GM12878 (cell line): ENCODE measurements around the gene YY1. TPM values are rescaled to one million over a fixed set of nuclear protein-coding genes. Genes with fewer than 3 reads are reported as not detected.

Source experiments
- ATAC-seq: fragments of 200-7000 bp; cut with Tn5 transposase; 3 replicates; pipeline ENCODE4 v1.9.1; 2020; ENCODE audit warnings: mild to moderate bottlenecking, moderate library complexity
- BruUV-seq: library from RNA; stranded (reverse); fragments of 400-500 nt; replicated peaks from 2 replicates; lab custom pipeline; 2021; lab: Mats Ljungman, UMichigan
- CTCF ChIA-PET: fragments of 300-600 bp; sonication (Branson Sonifier 250); formaldehyde crosslinking; extraction: SDS; loops from one replicate; lab custom pipeline; 2021; ENCODE audit warnings: inconsistent platforms; lab: Yijun Ruan, JAX
- POLR2A ChIA-PET: fragments of 350-600 bp; formaldehyde crosslinking; extraction: SDS; loops from one replicate; lab custom pipeline; 2021; ENCODE audit warnings: inconsistent platforms; lab: Charles Lee
- RAD21 ChIA-PET: fragments of 300-600 bp; sonication (Branson Sonifier 250); formaldehyde crosslinking; loops from one replicate; lab custom pipeline; 2023; ENCODE audit warnings: antibody characterized with exemption; ENCODE audit not compliant: unreplicated experiment; lab: Charles Lee
- SMC1A ChIA-PET: fragments of 300-600 bp; sonication (Branson Sonifier 250); formaldehyde crosslinking; loops from one replicate; lab custom pipeline; 2023; ENCODE audit not compliant: unreplicated experiment, uncharacterized antibody; lab: Charles Lee
- DNase-seq: peaks from one replicate; pipeline ENCODE4 v3.0.0-alpha.2; 2011; ENCODE audit warnings: low read depth, low spot score
- FAIRE-seq: peaks from 3 replicates; lab custom pipeline; 2011; peaks lifted over from hg19 to GRCh38; lab: Jason Lieb, UNC
- H2AFZ ChIP-seq: 2 replicates; pipeline ENCODE4 v1.6.0; 2011; ENCODE audit warnings: low read depth, low read length, control low read depth; ENCODE audit not compliant: control insufficient read depth
- H3K27ac ChIP-seq: 2 replicates; pipeline ENCODE4 v1.5.1; 2011; ENCODE audit warnings: control low read depth; ENCODE audit not compliant: control insufficient read depth, insufficient read depth
- H3K27me3 ChIP-seq, 2 experiments: replicated peaks in 1 of 2; 2 replicates each; pipeline versions ENCODE4 v1.6.0 to v1.6.1; 2011; ENCODE audit warnings: low read length in 1 of 2; ENCODE audit not compliant: control insufficient read depth in 2 of 2, insufficient read depth in 2 of 2
- H3K36me3 ChIP-seq, 2 experiments: 2 replicates each; pipeline ENCODE4 v1.5.1; 2011; ENCODE audit warnings: low read length in 1 of 2; ENCODE audit not compliant: control insufficient read depth in 2 of 2, insufficient read depth in 2 of 2
- H3K4me1 ChIP-seq: 2 replicates; pipeline ENCODE4 v1.6.1; 2011; ENCODE audit warnings: mild to moderate bottlenecking, low read length, moderate library complexity, mixed read lengths; ENCODE audit not compliant: control insufficient read depth, insufficient read depth
- H3K4me2 ChIP-seq: 2 replicates; pipeline ENCODE4 v1.6.0; 2011; ENCODE audit warnings: control low read depth; ENCODE audit not compliant: control insufficient read depth, insufficient read depth
- H3K4me3 ChIP-seq: fragments of 200-600 bp; sonication (generic); 2 replicates; pipeline ENCODE4 v1.5.1; 2016
- H3K79me2 ChIP-seq: 2 replicates; pipeline ENCODE4 v1.6.0; 2011; ENCODE audit warnings: low read length; ENCODE audit not compliant: control insufficient read depth, insufficient read depth
- H3K9ac ChIP-seq: 2 replicates; pipeline ENCODE4 v1.8.0; 2011; ENCODE audit warnings: low read length, control low read depth, mixed read lengths; ENCODE audit not compliant: control insufficient read depth, insufficient read depth
- H3K9me3 ChIP-seq: replicated peaks from 3 replicates; pipeline ENCODE4 v1.5.1; 2011; ENCODE audit warnings: mild to moderate bottlenecking, low read length; ENCODE audit not compliant: control insufficient read depth, insufficient read depth
- H4K20me1 ChIP-seq: 2 replicates; pipeline ENCODE4 v1.6.0; 2011; ENCODE audit not compliant: control insufficient read depth, insufficient read depth
- FOS ChIP-seq: IDR thresholded peaks from 3 replicates; pipeline ENCODE4 v1.6.1; 2011; ENCODE audit warnings: borderline replicate concordance; ENCODE audit not compliant: insufficient read length; ENCODE audit errors: extremely low read depth
- MTA2 ChIP-seq: fragments of 450-650 bp; IDR thresholded peaks from 2 replicates; pipeline ENCODE4 v1.6.1; 2016; ENCODE audit warnings: low read depth, mild to moderate bottlenecking, moderate library complexity
- NBN ChIP-seq: fragments of 450-650 bp; IDR thresholded peaks from 2 replicates; pipeline ENCODE4 v1.6.1; 2016
- PAX8 ChIP-seq: fragments of 450-650 bp; IDR thresholded peaks from 2 replicates; pipeline ENCODE4 v1.6.1; 2017; ENCODE audit warnings: mild to moderate bottlenecking, moderate library complexity
- ZNF24 ChIP-seq: fragments of 450-650 bp; IDR thresholded peaks from 2 replicates; pipeline ENCODE4 v1.6.1; 2017; ENCODE audit warnings: antibody characterized with exemption, mild to moderate bottlenecking
- ZNF274 ChIP-seq: IDR thresholded peaks from one replicate; pipeline ENCODE4 v1.8.0; 2011; ENCODE audit not compliant: insufficient read length, insufficient read depth
- WGBS: methylation state at CpG from one replicate; pipeline ENCODE4 v1.1.6; 2016; ENCODE audit warnings: low lambda C conversion rate; ENCODE audit not compliant: insufficient replicate concordance, insufficient coverage; ENCODE audit errors: missing lambda C conversion rate; 5-methylcytosine and 5-hydroxymethylcytosine counted together
- in situ Hi-C: fragments of 300-500 bp; cut with MboI; formaldehyde crosslinking; loops from 9 replicates; pipeline ENCODE4 v1.14.3; 2018; ENCODE audit warnings: mixed read lengths
- intact Hi-C: fragments of 100-400 bp; cut with micrococcal nuclease; formaldehyde crosslinking; loops from one replicate; pipeline ENCODE4 v1.14.2; 2022; ENCODE audit not compliant: unreplicated experiment
- polyA plus RNA-seq, 11 experiments: library from polyadenylated mRNA; depleted of rRNA in 4 of 11; unstranded in 6 of 11; stranded (reverse) in 5 of 11; fragments of >200 nt; fragmentation: Nextera tagmentation in 4 of 11; fragmentation: Illumina TruSeq in 1 of 11; extraction: Ambion mirVana in 4 of 11; extraction: Trizol in 1 of 11; gene quantifications; 1 replicate in 1 of 11; 2 replicates in 10 of 11; pipeline versions ENCODE4 v1.2.1 to v1.2.3, GENCODE V29; 2011 to 2016; ENCODE audit warnings: inconsistent platforms in 2 of 11, missing spikeins in 2 of 11, low read depth in 1 of 11
- total RNA-seq, 4 experiments: library from RNA; depleted of rRNA in 3 of 4; stranded (reverse); fragments of >200 nt in 3 of 4; fragmentation: Illumina TruSeq in 1 of 4; extraction: Trizol in 1 of 4; gene quantifications; 2 replicates each; pipeline versions ENCODE4 v1.2.1 to v1.2.3, GENCODE V29; 2013 to 2021
- TF ChIP-seq, protein P1 (sequence below): IDR thresholded peaks from 2 replicates; pipeline ENCODE4 v1.6.1; 2011; ENCODE audit warnings: low read depth, mild to moderate bottlenecking, low read length, moderate library complexity, borderline replicate concordance; ENCODE audit errors: extremely low read depth
- TF ChIP-seq, protein P2 (sequence below): fragments of 450-650 bp; IDR thresholded peaks from 2 replicates; pipeline ENCODE4 v1.6.1; 2016; ENCODE audit warnings: mild to moderate bottlenecking, moderate library complexity, borderline replicate concordance
- TF ChIP-seq, protein P3 (sequence below): IDR thresholded peaks from 2 replicates; pipeline ENCODE4 v1.6.1; 2012; ENCODE audit warnings: mild to moderate bottlenecking, low read depth, low read length
- TF ChIP-seq, protein P4 (sequence below): fragments of 450-650 bp; IDR thresholded peaks from 2 replicates; pipeline ENCODE4 v1.6.1; 2017; ENCODE audit warnings: mild to moderate bottlenecking, moderate library complexity

The YY1 gene
- total and polyA plus RNA-seq, 10 of the 15 experiments (the other 5 are each of a cell fraction or from before 2014, with no cell fraction given): 23.7 to 74.0 (median 39.9) TPM

DNA sequence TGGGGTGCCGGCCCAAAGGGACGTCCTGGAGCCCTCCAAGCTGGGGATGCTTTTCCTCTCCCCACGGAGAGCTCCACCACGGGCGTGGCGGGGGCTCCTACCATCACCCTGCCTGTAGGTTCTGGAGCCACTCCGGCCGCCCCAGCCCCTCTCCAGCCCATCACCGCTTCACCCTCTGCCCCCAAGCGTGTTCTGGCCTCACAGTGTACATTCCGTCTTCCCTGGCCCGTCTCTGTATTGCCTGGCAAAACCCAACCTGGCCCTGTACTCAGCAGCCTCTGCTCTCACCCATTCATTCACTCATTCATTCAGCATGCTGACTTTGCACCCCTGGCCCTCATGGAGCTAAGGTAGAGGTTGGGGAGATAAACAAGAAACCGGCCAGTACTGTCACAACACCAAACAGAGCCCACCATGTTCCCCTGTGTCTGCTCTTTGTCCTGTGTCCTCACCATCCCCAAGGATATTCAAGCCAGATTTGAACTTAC is 47.0 kb downstream of the YY1 start:
- DNase-seq (no peak), ATAC-seq (no peak)
- BruUV-seq: no TSS peak
- intact Hi-C loops: loop anchor here (1.0 kb wide), 1 partner anchor 90 kb away; the partner anchor contains the start of gene WDR25
- Histone ChIP-seq H3K4me1 (no peaks in the 10 kb centered on the region), H3K9ac (peak overlapping the region; percentile 80; the same call in 1 of the 2 replicates), H3K4me3 (peak overlapping the region; percentile 84; the same call in 1 of the 2 replicates), H3K27me3 (no peaks in the 10 kb centered on the region), H3K4me2 (peak overlapping the region; percentile 74; the same call in 1 of the 2 replicates), H3K36me3 (peaks cover 0 to 6% of the 10 kb centered on the region in 2 experiments; a peak in 2 of 4 replicates)
- RAD21 ChIA-PET: interaction anchor here (0.9 to 1.0 kb wide), 2 partner anchors 8 to 45 kb away, joined by 3 to 4 read pairs; no protein-coding TSS in a partner anchor
- CTCF ChIA-PET: interaction anchor here (0.6 to 5.3 kb wide), 19 partner anchors 10 to 98 kb away, joined by 3 to 50 read pairs (median 4); partner anchors contain the start of gene WDR25
- WGBS: 54% methylated on average over 8 of the region's 13 CpGs
- POLR2A ChIA-PET: interaction anchor here (0.8 kb wide), 1 partner anchor 8 kb away, joined by 3 read pairs; no protein-coding TSS in a partner anchor
- SMC1A ChIA-PET: interaction anchor here (0.7 to 2.8 kb wide), 4 partner anchors 75 to 91 kb away, joined by 3 to 11 read pairs (median 4); a partner anchor contains a TSS
- TF ChIP-seq FOS (no peak), PAX8 (no peak), ZNF274 (no peak), MTA2 (no peak), NBN (0 out of 2 replicates have a peak, but pooled peaks have one; percentile 8), ZNF24 (peak; percentile 39; the same call in 1 of the 2 replicates)
- TF ChIP-seq, protein P1, sequence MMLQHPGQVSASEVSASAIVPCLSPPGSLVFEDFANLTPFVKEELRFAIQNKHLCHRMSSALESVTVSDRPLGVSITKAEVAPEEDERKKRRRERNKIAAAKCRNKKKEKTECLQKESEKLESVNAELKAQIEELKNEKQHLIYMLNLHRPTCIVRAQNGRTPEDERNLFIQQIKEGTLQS: no peak
- TF ChIP-seq, protein P2, sequence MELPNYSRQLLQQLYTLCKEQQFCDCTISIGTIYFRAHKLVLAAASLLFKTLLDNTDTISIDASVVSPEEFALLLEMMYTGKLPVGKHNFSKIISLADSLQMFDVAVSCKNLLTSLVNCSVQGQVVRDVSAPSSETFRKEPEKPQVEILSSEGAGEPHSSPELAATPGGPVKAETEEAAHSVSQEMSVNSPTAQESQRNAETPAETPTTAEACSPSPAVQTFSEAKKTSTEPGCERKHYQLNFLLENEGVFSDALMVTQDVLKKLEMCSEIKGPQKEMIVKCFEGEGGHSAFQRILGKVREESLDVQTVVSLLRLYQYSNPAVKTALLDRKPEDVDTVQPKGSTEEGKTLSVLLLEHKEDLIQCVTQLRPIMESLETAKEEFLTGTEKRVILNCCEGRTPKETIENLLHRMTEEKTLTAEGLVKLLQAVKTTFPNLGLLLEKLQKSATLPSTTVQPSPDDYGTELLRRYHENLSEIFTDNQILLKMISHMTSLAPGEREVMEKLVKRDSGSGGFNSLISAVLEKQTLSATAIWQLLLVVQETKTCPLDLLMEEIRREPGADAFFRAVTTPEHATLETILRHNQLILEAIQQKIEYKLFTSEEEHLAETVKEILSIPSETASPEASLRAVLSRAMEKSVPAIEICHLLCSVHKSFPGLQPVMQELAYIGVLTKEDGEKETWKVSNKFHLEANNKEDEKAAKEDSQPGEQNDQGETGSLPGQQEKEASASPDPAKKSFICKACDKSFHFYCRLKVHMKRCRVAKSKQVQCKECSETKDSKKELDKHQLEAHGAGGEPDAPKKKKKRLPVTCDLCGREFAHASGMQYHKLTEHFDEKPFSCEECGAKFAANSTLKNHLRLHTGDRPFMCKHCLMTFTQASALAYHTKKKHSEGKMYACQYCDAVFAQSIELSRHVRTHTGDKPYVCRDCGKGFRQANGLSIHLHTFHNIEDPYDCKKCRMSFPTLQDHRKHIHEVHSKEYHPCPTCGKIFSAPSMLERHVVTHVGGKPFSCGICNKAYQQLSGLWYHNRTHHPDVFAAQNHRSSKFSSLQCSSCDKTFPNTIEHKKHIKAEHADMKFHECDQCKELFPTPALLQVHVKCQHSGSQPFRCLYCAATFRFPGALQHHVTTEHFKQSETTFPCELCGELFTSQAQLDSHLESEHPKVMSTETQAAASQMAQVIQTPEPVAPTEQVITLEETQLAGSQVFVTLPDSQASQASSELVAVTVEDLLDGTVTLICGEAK: no peak
- TF ChIP-seq, protein P3, sequence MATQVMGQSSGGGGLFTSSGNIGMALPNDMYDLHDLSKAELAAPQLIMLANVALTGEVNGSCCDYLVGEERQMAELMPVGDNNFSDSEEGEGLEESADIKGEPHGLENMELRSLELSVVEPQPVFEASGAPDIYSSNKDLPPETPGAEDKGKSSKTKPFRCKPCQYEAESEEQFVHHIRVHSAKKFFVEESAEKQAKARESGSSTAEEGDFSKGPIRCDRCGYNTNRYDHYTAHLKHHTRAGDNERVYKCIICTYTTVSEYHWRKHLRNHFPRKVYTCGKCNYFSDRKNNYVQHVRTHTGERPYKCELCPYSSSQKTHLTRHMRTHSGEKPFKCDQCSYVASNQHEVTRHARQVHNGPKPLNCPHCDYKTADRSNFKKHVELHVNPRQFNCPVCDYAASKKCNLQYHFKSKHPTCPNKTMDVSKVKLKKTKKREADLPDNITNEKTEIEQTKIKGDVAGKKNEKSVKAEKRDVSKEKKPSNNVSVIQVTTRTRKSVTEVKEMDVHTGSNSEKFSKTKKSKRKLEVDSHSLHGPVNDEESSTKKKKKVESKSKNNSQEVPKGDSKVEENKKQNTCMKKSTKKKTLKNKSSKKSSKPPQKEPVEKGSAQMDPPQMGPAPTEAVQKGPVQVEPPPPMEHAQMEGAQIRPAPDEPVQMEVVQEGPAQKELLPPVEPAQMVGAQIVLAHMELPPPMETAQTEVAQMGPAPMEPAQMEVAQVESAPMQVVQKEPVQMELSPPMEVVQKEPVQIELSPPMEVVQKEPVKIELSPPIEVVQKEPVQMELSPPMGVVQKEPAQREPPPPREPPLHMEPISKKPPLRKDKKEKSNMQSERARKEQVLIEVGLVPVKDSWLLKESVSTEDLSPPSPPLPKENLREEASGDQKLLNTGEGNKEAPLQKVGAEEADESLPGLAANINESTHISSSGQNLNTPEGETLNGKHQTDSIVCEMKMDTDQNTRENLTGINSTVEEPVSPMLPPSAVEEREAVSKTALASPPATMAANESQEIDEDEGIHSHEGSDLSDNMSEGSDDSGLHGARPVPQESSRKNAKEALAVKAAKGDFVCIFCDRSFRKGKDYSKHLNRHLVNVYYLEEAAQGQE: no peak
- TF ChIP-seq, protein P4, sequence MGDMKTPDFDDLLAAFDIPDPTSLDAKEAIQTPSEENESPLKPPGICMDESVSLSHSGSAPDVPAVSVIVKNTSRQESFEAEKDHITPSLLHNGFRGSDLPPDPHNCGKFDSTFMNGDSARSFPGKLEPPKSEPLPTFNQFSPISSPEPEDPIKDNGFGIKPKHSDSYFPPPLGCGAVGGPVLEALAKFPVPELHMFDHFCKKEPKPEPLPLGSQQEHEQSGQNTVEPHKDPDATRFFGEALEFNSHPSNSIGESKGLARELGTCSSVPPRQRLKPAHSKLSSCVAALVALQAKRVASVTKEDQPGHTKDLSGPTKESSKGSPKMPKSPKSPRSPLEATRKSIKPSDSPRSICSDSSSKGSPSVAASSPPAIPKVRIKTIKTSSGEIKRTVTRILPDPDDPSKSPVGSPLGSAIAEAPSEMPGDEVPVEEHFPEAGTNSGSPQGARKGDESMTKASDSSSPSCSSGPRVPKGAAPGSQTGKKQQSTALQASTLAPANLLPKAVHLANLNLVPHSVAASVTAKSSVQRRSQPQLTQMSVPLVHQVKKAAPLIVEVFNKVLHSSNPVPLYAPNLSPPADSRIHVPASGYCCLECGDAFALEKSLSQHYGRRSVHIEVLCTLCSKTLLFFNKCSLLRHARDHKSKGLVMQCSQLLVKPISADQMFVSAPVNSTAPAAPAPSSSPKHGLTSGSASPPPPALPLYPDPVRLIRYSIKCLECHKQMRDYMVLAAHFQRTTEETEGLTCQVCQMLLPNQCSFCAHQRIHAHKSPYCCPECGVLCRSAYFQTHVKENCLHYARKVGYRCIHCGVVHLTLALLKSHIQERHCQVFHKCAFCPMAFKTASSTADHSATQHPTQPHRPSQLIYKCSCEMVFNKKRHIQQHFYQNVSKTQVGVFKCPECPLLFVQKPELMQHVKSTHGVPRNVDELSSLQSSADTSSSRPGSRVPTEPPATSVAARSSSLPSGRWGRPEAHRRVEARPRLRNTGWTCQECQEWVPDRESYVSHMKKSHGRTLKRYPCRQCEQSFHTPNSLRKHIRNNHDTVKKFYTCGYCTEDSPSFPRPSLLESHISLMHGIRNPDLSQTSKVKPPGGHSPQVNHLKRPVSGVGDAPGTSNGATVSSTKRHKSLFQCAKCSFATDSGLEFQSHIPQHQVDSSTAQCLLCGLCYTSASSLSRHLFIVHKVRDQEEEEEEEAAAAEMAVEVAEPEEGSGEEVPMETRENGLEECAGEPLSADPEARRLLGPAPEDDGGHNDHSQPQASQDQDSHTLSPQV: no peak
- TF ChIP-seq, all 136 proteins: peak for 2
- FAIRE-seq: no peak
- Histone ChIP-seq H4K20me1 (no peaks in the 10 kb centered on the region), H3K9me3 (no peaks in the 10 kb centered on the region), H3K27ac (no peak overlapping the region; the same call in 1 of the 2 replicates), H2AFZ (no peak overlapping the region), H3K79me2 (no peaks in the 10 kb centered on the region)
- in situ Hi-C loops: loop anchor here (10.0 kb wide), 1 partner anchor 359 kb away; no protein-coding TSS in a partner anchor
